Endothelial cell of umbilical vein (primary cell): ENCODE data around the gene RNU2-1. TPM values are rescaled to one million over a fixed set of nuclear protein-coding genes. Genes with fewer than 3 reads are reported as not detected.

Experiments used
- BruUV-seq: library from RNA; stranded (reverse); fragments of 400-500 nt; replicated peaks from 2 replicates; lab custom pipeline; 2021; lab: Mats Ljungman, UMichigan
- CTCF ChIA-PET: fragments of 300-600, 350-600 bp; sonication (Branson Sonifier 250); formaldehyde crosslinking; loops from one replicate; lab custom pipeline; 2021; ENCODE audit warnings: antibody characterized with exemption, inconsistent platforms; lab: Charles Lee
- POLR2A ChIA-PET: fragments of 300-600, 350-600 bp; sonication (Branson Sonifier 250); formaldehyde crosslinking; loops from one replicate; lab custom pipeline; 2021; ENCODE audit warnings: antibody characterized with exemption, inconsistent platforms; lab: Charles Lee
- DNase-seq: peaks from one replicate; pipeline ENCODE4 v3.0.0-alpha.2; 2011; ENCODE audit warnings: low read depth, low spot score
- FAIRE-seq: peaks from 2 replicates; lab custom pipeline; 2011; peaks lifted over from hg19 to GRCh38; lab: Jason Lieb, UNC
- H2AFZ ChIP-seq: 2 replicates; pipeline ENCODE4 v1.6.0; 2012; ENCODE audit warnings: low read depth, low read length, control low read depth, inconsistent platforms
- H3K27ac ChIP-seq: 2 replicates; pipeline ENCODE4 v1.5.1; 2011; ENCODE audit warnings: low read depth, mild to moderate bottlenecking, control low read depth, low read length, moderate library complexity; ENCODE audit not compliant: insufficient read depth
- H3K27me3 ChIP-seq, 2 experiments: 2 replicates each; pipeline versions ENCODE4 v1.6.0 to v1.6.1; 2011; ENCODE audit warnings: low read length in 2 of 2, mixed read lengths in 1 of 2; ENCODE audit not compliant: control insufficient read depth in 2 of 2, insufficient read depth in 2 of 2
- H3K36me3 ChIP-seq, 2 experiments: 2 replicates in 1 of 2; 3 replicates in 1 of 2; pipeline ENCODE4 v1.5.1; 2011; ENCODE audit warnings: low read length in 2 of 2, mild to moderate bottlenecking in 1 of 2, moderate library complexity in 1 of 2; ENCODE audit not compliant: control insufficient read depth in 2 of 2, insufficient read depth in 2 of 2; ENCODE audit errors: extremely low read depth in 1 of 2
- H3K4me1 ChIP-seq: 3 replicates; pipeline ENCODE4 v1.5.1; 2011; ENCODE audit warnings: mild to moderate bottlenecking, low read length; ENCODE audit not compliant: control insufficient read depth, insufficient read depth; ENCODE audit errors: extremely low read depth
- H3K4me2 ChIP-seq: 2 replicates; pipeline ENCODE4 v1.6.1; 2011; ENCODE audit warnings: low read length, control low read depth, mixed read lengths; ENCODE audit not compliant: insufficient read depth
- H3K4me3 ChIP-seq, 3 experiments: fragments of 200-600 bp in 1 of 3; sonication (generic), shearing (Covaris generic) in 1 of 3; replicated peaks in 1 of 3; 2 replicates each; pipeline ENCODE4 v1.5.1; 2011 to 2016; ENCODE audit warnings: control low read depth in 3 of 3, low read length in 3 of 3, mild to moderate bottlenecking in 2 of 3, inconsistent platforms in 1 of 3, low read depth in 1 of 3, moderate library complexity in 1 of 3; ENCODE audit not compliant: insufficient read depth in 1 of 3
- H3K79me2 ChIP-seq: 2 replicates; pipeline ENCODE4 v1.6.0; 2012; ENCODE audit warnings: low read length, inconsistent platforms; ENCODE audit not compliant: control insufficient read depth, insufficient read depth
- H3K9ac ChIP-seq: replicated peaks from 2 replicates; pipeline ENCODE3; 2011; ENCODE audit warnings: low read length, control low read depth; ENCODE audit not compliant: insufficient read depth; ENCODE audit errors: extremely low read depth
- H3K9me1 ChIP-seq: replicated peaks from 3 replicates; pipeline ENCODE4 v1.6.0; 2011; ENCODE audit warnings: mild to moderate bottlenecking, low read length; ENCODE audit not compliant: control insufficient read depth, insufficient read depth; ENCODE audit errors: extremely low read depth
- H3K9me3 ChIP-seq: replicated peaks from 2 replicates; pipeline ENCODE4 v1.5.1; 2012; ENCODE audit warnings: low read length, inconsistent platforms; ENCODE audit not compliant: control insufficient read depth, insufficient read depth
- H4K20me1 ChIP-seq: replicated peaks from 2 replicates; pipeline ENCODE3; 2011; ENCODE audit warnings: mild to moderate bottlenecking, low read length; ENCODE audit not compliant: control insufficient read depth, insufficient read depth; ENCODE audit errors: extremely low read depth
- CTCF ChIP-seq, 2 donors: IDR thresholded peaks; 1 replicate in 1 of 2; 2 replicates in 1 of 2; pipeline ENCODE4 v1.5.1; 2011; ENCODE audit warnings: low read length in 2 of 2, mild to moderate bottlenecking in 2 of 2, moderate library complexity in 2 of 2, control low read depth in 1 of 2, inconsistent platforms in 1 of 2, low read depth in 1 of 2; ENCODE audit not compliant: insufficient read depth in 1 of 2; ENCODE audit errors: extremely low read depth in 1 of 2
- EZH2 ChIP-seq: IDR thresholded peaks from 2 replicates; pipeline ENCODE4 v1.6.1; 2012; ENCODE audit warnings: borderline replicate concordance, low read depth, mild to moderate bottlenecking, moderate library complexity, low read length, inconsistent platforms; ENCODE audit not compliant: severe bottlenecking
- FOS ChIP-seq: IDR thresholded peaks from 2 replicates; pipeline ENCODE4 v1.6.1; 2011; ENCODE audit warnings: mild to moderate bottlenecking, low read length, moderate library complexity, borderline replicate concordance; ENCODE audit not compliant: insufficient read depth
- GATA2 ChIP-seq: IDR thresholded peaks from 2 replicates; pipeline ENCODE4 v1.7.0; 2011; ENCODE audit warnings: low read depth, mild to moderate bottlenecking, moderate library complexity, mixed read lengths, low read length; ENCODE audit not compliant: insufficient read length, insufficient read depth
- JUN ChIP-seq: IDR thresholded peaks from 2 replicates; pipeline ENCODE4 v1.6.1; 2011; ENCODE audit warnings: borderline replicate concordance, low read depth; ENCODE audit not compliant: insufficient read length, insufficient read depth
- MAX ChIP-seq: IDR thresholded peaks from 2 replicates; pipeline ENCODE4 v1.6.1; 2011; ENCODE audit not compliant: insufficient read depth, insufficient read length
- MYC ChIP-seq: IDR thresholded peaks from one replicate; pipeline ENCODE4 v1.6.1; 2011; ENCODE audit warnings: mild to moderate bottlenecking, low read depth, low read length
- POLR2A ChIP-seq: IDR thresholded peaks from 2 replicates; pipeline ENCODE4 v1.6.1; 2012; ENCODE audit warnings: low read depth, mild to moderate bottlenecking, control low read depth, low read length
- dilution Hi-C: fragments of 300-500 bp; cut with MboI; formaldehyde crosslinking; loops from one replicate; pipeline ENCODE4 v1.15.0; 2019; ENCODE audit warnings: low sequenced_read_pairs; ENCODE audit not compliant: extremely low pct_ligation_motif_present
- intact Hi-C: fragments of 100-400 bp; cut with micrococcal nuclease; formaldehyde crosslinking; loops from one replicate; pipeline ENCODE4 v1.10.0; 2022
- polyA plus RNA-seq, 4 experiments: library from polyadenylated mRNA; depleted of rRNA in 3 of 4; stranded (reverse) in 3 of 4; unstranded in 1 of 4; fragments of >200 nt; gene quantifications; 2 replicates each; pipeline versions ENCODE4 v1.2.1 to v1.2.3, GENCODE V29; 2011 to 2012; ENCODE audit warnings: missing spikeins in 1 of 4
- total RNA-seq: library from RNA; stranded (reverse); gene quantifications from 2 replicates; pipeline ENCODE4 v1.2.3, GENCODE V29; 2021

The RNU2-1 gene
- total and polyA plus RNA-seq, 2 donors (not counting 3 experiments of a cell fraction or from before 2014, with no cell fraction given): 3,596 TPM; not detected in 1

GRCh38 chr17:43200127-43200526 is 33.6 kb downstream of the RNU2-1 start:
- H3K27ac ChIP-seq: no peak overlapping the region
- no peaks in the 10 kb centered on the region for H3K4me1 ChIP-seq
- H2AFZ ChIP-seq: no peak overlapping the region
- no peaks in the 10 kb centered on the region for H4K20me1 ChIP-seq
- FAIRE-seq (no peak), DNase-seq (no peak)
- intact Hi-C loops: no loop called here
- H3K9me3 ChIP-seq: no peaks in the 10 kb centered on the region
- no peak overlapping the region for H3K9ac ChIP-seq
- H3K4me2 ChIP-seq: no peak overlapping the region
- POLR2A ChIA-PET: interaction anchor here (0.5 to 2.0 kb wide), 2 partner anchors 22 to 115 kb away, joined by 3 to 6 read pairs; no protein-coding TSS in a partner anchor
- H3K27me3 ChIP-seq: no peaks in the 10 kb centered on the region
- H3K36me3 ChIP-seq: peaks cover 14 to 40% of the 10 kb centered on the region in 2 experiments
- CTCF ChIA-PET: interaction anchor here (1.0 to 4.3 kb wide), 5 partner anchors 10 to 176 kb away, joined by 3 to 22 read pairs (median 9); partner anchors contain the start of gene TMEM106A
- TF ChIP-seq GATA2 (no peak), JUN (no peak), MAX (no peak), CTCF (IDR thresholded peaks at IDR 0.05; ENCODE audit: extremely low read depth in 1 of 2, insufficient read depth in 1 of 2, low read depth in 1 of 2, low read length in 2 of 2) (no peak)
- dilution Hi-C loops: no loop called here
- H3K4me3 ChIP-seq: no peak overlapping the region
- no TSS peak for BruUV-seq
- H3K9me1 ChIP-seq: no peaks in the 10 kb centered on the region
- no peaks in the 10 kb centered on the region for H3K79me2 ChIP-seq

GRCh38 chr17:43199633-43200032 is 34.1 kb downstream of the RNU2-1 start:
- ChIA-PET POLR2A (interaction anchor here (1.0 to 2.0 kb wide), 2 partner anchors 12 to 116 kb away, joined by 3 to 6 read pairs; partner anchors contain the start of gene TMEM106A), CTCF (interaction anchor here (0.8 to 4.3 kb wide), 6 partner anchors 10 to 192 kb away, joined by 3 to 22 read pairs (median 6); partner anchors contain the start of gene TMEM106A)
- no peak overlapping the region for H3K27ac ChIP-seq
- intact Hi-C loops (no loop called here), dilution Hi-C loops (no loop called here)
- H4K20me1 ChIP-seq: no peaks in the 10 kb centered on the region
- no peaks in the 10 kb centered on the region for H3K27me3 ChIP-seq
- DNase-seq (no peak), FAIRE-seq (no peak)
- no TSS peak for BruUV-seq
- no peak overlapping the region for H3K9ac ChIP-seq
- H3K79me2 ChIP-seq: no peaks in the 10 kb centered on the region
- no peaks in the 10 kb centered on the region for H3K9me3 ChIP-seq
- no peak for TF ChIP-seq EZH2
- TF ChIP-seq GATA2: no peak
- TF ChIP-seq CTCF (IDR thresholded peaks at IDR 0.05; ENCODE audit: extremely low read depth in 1 of 2, insufficient read depth in 1 of 2, low read depth in 1 of 2, low read length in 2 of 2): no peak
- TF ChIP-seq POLR2A: no peak
- TF ChIP-seq FOS: no peak
- no peak for TF ChIP-seq MAX
- TF ChIP-seq MYC: no peak
- no peak overlapping the region for H3K4me3 ChIP-seq
- no peak overlapping the region for H2AFZ ChIP-seq
- H3K4me2 ChIP-seq: no peak overlapping the region
- H3K9me1 ChIP-seq: no peaks in the 10 kb centered on the region
- H3K4me1 ChIP-seq: no peaks in the 10 kb centered on the region
- peaks cover 17 to 44% of the 10 kb centered on the region in 2 experiments for H3K36me3 ChIP-seq
